ENCODE measurements around the gene ALX3. TPM values are rescaled to one million over a fixed set of nuclear protein-coding genes. Genes with fewer than 3 reads are reported as not detected.
A peak's percentile ranks its signal among the peaks of the same experiment; 100 is the strongest.

ALX3 gene
- total RNA-seq, 2 experiments from 2014 or later = not detected

- Mint-ChIP-seq H3K27ac (no peak overlapping the region), H3K4me1 (no peaks in the 10 kb centered on the region), H3K9me3 (no peaks in the 10 kb centered on the region), H3K36me3 (ENCODE audit: low read depth) (peaks cover 15% of the 10 kb centered on the region), H3K4me3 (no peak overlapping the region), H3K27me3 (no peaks in the 10 kb centered on the region)
- POLR2A ChIA-PET = no interaction called here
- no peak for DNase-seq
- CTCF ChIA-PET = interaction anchor here (1.2 to 4.5 kb wide), 3 partner anchors 12 to 29 kb away, joined by 3 to 20 read pairs (median 6); no protein-coding TSS in a partner anchor
Measured at GRCh38 chr1:110058591-110058990, 11.9 kb downstream of the ALX3 start.

- Mint-ChIP-seq H3K4me1 (no peaks in the 10 kb centered on the region), H3K9me3 (no peaks in the 10 kb centered on the region), H3K27ac (no peak overlapping the region), H3K27me3 (no peaks in the 10 kb centered on the region), H3K4me3 (no peak overlapping the region), H3K36me3 (ENCODE audit: low read depth) (peaks cover 20% of the 10 kb centered on the region)
- DNase-seq = no peak
- POLR2A ChIA-PET = no interaction called here
- CTCF ChIA-PET = interaction anchor here (1.2 to 4.5 kb wide), 3 partner anchors 11 to 29 kb away, joined by 3 to 20 read pairs (median 6); no protein-coding TSS in a partner anchor
Measured at GRCh38 chr1:110057963-110058518, 12.4 kb downstream of the ALX3 start.

DNA sequence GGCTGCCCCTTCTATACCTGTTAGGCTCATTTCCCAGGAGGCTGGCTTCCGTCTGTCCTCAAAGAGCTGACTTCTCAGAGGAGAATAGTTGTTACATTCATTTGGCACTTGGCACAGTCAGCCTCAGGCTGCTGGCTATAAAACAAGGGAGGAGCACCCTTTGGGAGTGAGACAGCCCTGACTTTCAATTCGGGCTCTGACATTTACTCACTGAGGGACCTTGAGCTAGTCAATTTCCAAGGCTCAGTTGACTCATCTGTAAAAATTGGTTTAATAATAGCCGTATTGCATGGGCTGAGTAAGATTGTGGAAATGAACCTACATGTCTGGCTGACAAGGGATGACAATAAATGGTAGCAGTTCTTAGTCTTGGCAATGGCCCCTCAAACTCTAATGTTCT lies 13.7 kb downstream of the ALX3 start:
- ChIA-PET POLR2A (no interaction called here), CTCF (interaction anchor here (1.0 to 4.5 kb wide), 4 partner anchors 9 to 110 kb away, joined by 3 to 20 read pairs (median 6); no protein-coding TSS in a partner anchor)
- H3K4me1 Mint-ChIP-seq = no peaks in the 10 kb centered on the region
- H3K27ac Mint-ChIP-seq = no peak overlapping the region
- no peaks in the 10 kb centered on the region for H3K9me3 Mint-ChIP-seq
- H3K4me3 Mint-ChIP-seq = no peak overlapping the region
- DNase-seq = no peak
- peaks cover 23% of the 10 kb centered on the region for H3K36me3 Mint-ChIP-seq (ENCODE audit: low read depth)
- no peaks in the 10 kb centered on the region for H3K27me3 Mint-ChIP-seq

- peaks cover 23% of the 10 kb centered on the region for H3K36me3 Mint-ChIP-seq (ENCODE audit: low read depth)
- no peak for DNase-seq
- H3K4me1 Mint-ChIP-seq = no peaks in the 10 kb centered on the region
- CTCF ChIA-PET = interaction anchor here (1.1 to 2.7 kb wide), 2 partner anchors 10 to 15 kb away, joined by 3 to 10 read pairs; no protein-coding TSS in a partner anchor
- POLR2A ChIA-PET = no interaction called here
- H3K27ac Mint-ChIP-seq = no peak overlapping the region
- H3K27me3 Mint-ChIP-seq = no peaks in the 10 kb centered on the region
- H3K9me3 Mint-ChIP-seq = no peaks in the 10 kb centered on the region
- H3K4me3 Mint-ChIP-seq = no peak overlapping the region
Measured at GRCh38 chr1:110056285-110056683, 14.2 kb downstream of the ALX3 start.

- H3K27me3 Mint-ChIP-seq = no peaks in the 10 kb centered on the region
- no peak overlapping the region for H3K27ac Mint-ChIP-seq
- no peaks in the 10 kb centered on the region for H3K9me3 Mint-ChIP-seq
- no peaks in the 10 kb centered on the region for H3K4me1 Mint-ChIP-seq
- peaks cover 23% of the 10 kb centered on the region for H3K36me3 Mint-ChIP-seq (ENCODE audit: low read depth)
- ChIA-PET POLR2A (no interaction called here), CTCF (interaction anchor here (0.9 to 4.7 kb wide), 3 partner anchors 10 to 85 kb away, joined by 3 to 23 read pairs (median 10); partner anchors contain the start of gene STRIP1)
- no peak overlapping the region for H3K4me3 Mint-ChIP-seq
- DNase-seq = no peak
Measured at GRCh38 chr1:110055493-110056284, 14.8 kb downstream of the ALX3 start.

GRCh38 chr1:110053552-110054428 lies 16.7 kb downstream of the ALX3 start:
- peak; percentile 72 for DNase-seq
- ChIA-PET POLR2A (no interaction called here), CTCF (interaction anchor here (0.7 to 4.7 kb wide), 14 partner anchors 9 to 250 kb away, joined by 3 to 23 read pairs (median 4); partner anchors contain the start of genes ALX3, STRIP1 and UBL4B)
- H3K4me3 Mint-ChIP-seq = no peak overlapping the region
- H3K27me3 Mint-ChIP-seq = no peaks in the 10 kb centered on the region
- H3K4me1 Mint-ChIP-seq = no peaks in the 10 kb centered on the region
- peaks cover 27% of the 10 kb centered on the region for H3K36me3 Mint-ChIP-seq (ENCODE audit: low read depth)
- H3K27ac Mint-ChIP-seq = no peak overlapping the region
- H3K9me3 Mint-ChIP-seq = no peaks in the 10 kb centered on the region

- ChIA-PET POLR2A (no interaction called here), CTCF (interaction anchor here (1.0 to 4.7 kb wide), 5 partner anchors 9 to 145 kb away, joined by 3 to 23 read pairs (median 8); partner anchors contain the start of gene STRIP1)
- Mint-ChIP-seq H3K27me3 (no peaks in the 10 kb centered on the region), H3K27ac (no peak overlapping the region), H3K36me3 (ENCODE audit: low read depth) (peaks cover 41% of the 10 kb centered on the region), H3K9me3 (no peaks in the 10 kb centered on the region), H3K4me1 (no peaks in the 10 kb centered on the region), H3K4me3 (no peak overlapping the region)
- DNase-seq = no peak
Measured at GRCh38 chr1:110051262-110051648, 19.2 kb downstream of the ALX3 start.

- Mint-ChIP-seq H3K4me1 (no peaks in the 10 kb centered on the region), H3K36me3 (ENCODE audit: low read depth) (peaks cover 46% of the 10 kb centered on the region), H3K27me3 (no peaks in the 10 kb centered on the region), H3K9me3 (no peaks in the 10 kb centered on the region), H3K27ac (no peak overlapping the region), H3K4me3 (no peak overlapping the region)
- CTCF ChIA-PET = interaction anchor here (0.6 to 4.7 kb wide), 7 partner anchors 10 to 146 kb away, joined by 3 to 23 read pairs (median 6); partner anchors contain the start of gene STRIP1
- DNase-seq = no peak
- POLR2A ChIA-PET = no interaction called here
Measured at GRCh38 chr1:110050602-110051261, 19.7 kb downstream of the ALX3 start.

DNA sequence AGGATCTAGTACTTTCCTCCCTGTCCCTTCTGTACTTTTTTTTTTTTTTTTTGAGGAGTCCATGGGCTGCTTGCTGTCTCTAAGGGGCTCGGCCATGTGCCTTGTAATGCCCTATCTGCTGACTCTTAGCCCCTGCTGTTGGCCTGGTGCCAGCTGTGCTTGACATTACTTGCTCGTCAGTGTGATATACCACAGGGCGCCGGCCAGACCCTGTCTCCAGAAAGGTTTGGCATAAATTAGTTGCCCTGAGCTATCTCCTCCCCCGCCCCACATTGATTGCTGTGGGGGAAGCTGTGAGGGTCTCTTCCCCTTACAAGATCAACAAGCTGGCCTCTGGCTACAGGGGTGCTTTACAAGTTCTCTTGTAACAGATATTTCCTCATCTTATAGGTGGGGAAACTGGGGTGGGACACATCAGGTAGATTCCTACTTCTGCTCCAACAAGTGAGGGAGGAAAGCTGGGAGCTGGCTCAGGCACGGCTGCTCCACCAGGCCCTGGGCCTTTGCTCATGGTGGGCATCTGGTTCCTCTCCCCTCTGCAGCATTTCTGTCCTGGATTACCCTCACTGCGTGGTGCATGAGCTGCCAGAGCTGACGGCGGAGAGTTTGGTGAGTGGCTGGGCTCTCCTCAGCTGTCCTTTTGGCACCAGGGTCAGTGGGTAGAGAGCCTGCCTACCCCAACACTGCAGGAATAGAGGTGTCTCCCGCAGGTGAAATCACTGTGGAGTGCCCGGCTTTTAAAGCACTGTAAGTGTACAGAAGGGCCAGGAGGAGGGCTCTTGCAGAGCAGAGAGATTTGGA lies 20.5 kb downstream of the ALX3 start:
- DNase-seq = no peak
- peaks cover 48% of the 10 kb centered on the region for H3K36me3 Mint-ChIP-seq (ENCODE audit: low read depth)
- H3K9me3 Mint-ChIP-seq = no peaks in the 10 kb centered on the region
- no peaks in the 10 kb centered on the region for H3K27me3 Mint-ChIP-seq
- no peaks in the 10 kb centered on the region for H3K4me1 Mint-ChIP-seq
- no peak overlapping the region for H3K27ac Mint-ChIP-seq
- ChIA-PET CTCF (interaction anchor here (0.6 to 2.1 kb wide), 8 partner anchors 11 to 146 kb away, joined by 3 to 16 read pairs (median 4); partner anchors contain the start of gene STRIP1), POLR2A (no interaction called here)
- no peak overlapping the region for H3K4me3 Mint-ChIP-seq

GRCh38 chr1:110048923-110049601 lies 21.4 kb downstream of the ALX3 start:
- H3K27me3 Mint-ChIP-seq = no peaks in the 10 kb centered on the region
- H3K27ac Mint-ChIP-seq = no peak overlapping the region
- peaks cover 49% of the 10 kb centered on the region for H3K36me3 Mint-ChIP-seq (ENCODE audit: low read depth)
- no peaks in the 10 kb centered on the region for H3K9me3 Mint-ChIP-seq
- CTCF ChIA-PET = interaction anchor here (0.6 to 3.9 kb wide), 4 partner anchors 10 to 64 kb away, joined by 3 to 20 read pairs (median 5); no protein-coding TSS in a partner anchor
- POLR2A ChIA-PET = no interaction called here
- no peak overlapping the region for H3K4me3 Mint-ChIP-seq
- H3K4me1 Mint-ChIP-seq = no peaks in the 10 kb centered on the region
- DNase-seq = no peak

GRCh38 chr1:110048240-110048639 lies 22.2 kb downstream of the ALX3 start:
- CTCF ChIA-PET = interaction anchor here (3.9 kb wide), 1 partner anchor 11 kb away, joined by 20 read pairs; no protein-coding TSS in a partner anchor
- Mint-ChIP-seq H3K9me3 (no peaks in the 10 kb centered on the region), H3K27me3 (no peaks in the 10 kb centered on the region), H3K27ac (no peak overlapping the region), H3K4me1 (no peaks in the 10 kb centered on the region), H3K4me3 (no peak overlapping the region), H3K36me3 (ENCODE audit: low read depth) (peaks cover 44% of the 10 kb centered on the region)
- DNase-seq = no peak
- POLR2A ChIA-PET = no interaction called here
